Tibial artery (tissue), 4 donors: ENCODE measurements around the gene SCRN1.

Experiments used
- DNase-seq, 2 donors: peaks; one replicate each; pipeline ENCODE4 v3.0.0-alpha.2; 2019
- H3K27ac ChIP-seq, 2 donors: fragments of 200-600 bp; sonication (generic) in 1 of 2; 1 replicate in 1 of 2; 2 replicates in 1 of 2; pipeline ENCODE4 v1.5.1; 2018 to 2019; ENCODE audit warnings: mild to moderate bottlenecking in 1 of 2
- H3K27me3 ChIP-seq, 2 donors: fragments of 200-600 bp; sonication (generic) in 1 of 2; one replicate each; pipeline versions ENCODE4 v1.5.1 to v1.6.0; 2016 to 2019
- H3K36me3 ChIP-seq, 3 donors: fragments of 200-600 bp; sonication (generic) in 2 of 3; one replicate each; pipeline ENCODE4 v1.5.1; 2016 to 2019; ENCODE audit warnings: mild to moderate bottlenecking in 2 of 3
- H3K4me1 ChIP-seq, 4 donors: fragments of 200-600 bp; sonication (generic) in 2 of 4; 1 replicate in 3 of 4; 2 replicates in 1 of 4; pipeline ENCODE4 v1.5.1; 2016 to 2019
- H3K4me3 ChIP-seq, 2 donors: fragments of 200-600 bp; sonication (generic) in 1 of 2; 1 replicate in 1 of 2; 2 replicates in 1 of 2; pipeline ENCODE4 v1.5.1; 2018 to 2019; ENCODE audit warnings: mild to moderate bottlenecking in 2 of 2
- H3K9me3 ChIP-seq, 3 donors: fragments of 200-600 bp; sonication (generic) in 1 of 3; one replicate each; pipeline ENCODE4 v1.5.1; 2016 to 2019
- CTCF ChIP-seq, 2 experiments: fragments of 200-600 bp in 1 of 2; fragments of 450-650 bp in 1 of 2; IDR thresholded peaks; one replicate each; pipeline ENCODE4 v1.5.1; 2017 to 2019; ENCODE audit warnings: antibody characterized with exemption in 2 of 2, mild to moderate bottlenecking in 1 of 2, moderate library complexity in 1 of 2
- intact Hi-C: fragments of 100-400 bp; cut with DNase I; formaldehyde crosslinking; loops from one replicate; pipeline ENCODE4 v1.15.0; 2023; ENCODE audit warnings: low total_unique reads

SCRN1 gene

GRCh38 chr7:29900745-29901144 is 88.9 kb downstream of the SCRN1 start:
- DNase-seq: no peak
- peaks cover 0 to 5% (median 2%) of the 10 kb centered on the region in 4 donors for H3K4me1 ChIP-seq
- peaks cover 18 to 25% (median 20%) of the 10 kb centered on the region in 3 donors for H3K36me3 ChIP-seq
- no peaks in the 10 kb centered on the region for H3K9me3 ChIP-seq
- H3K27me3 ChIP-seq: no peaks in the 10 kb centered on the region
- H3K4me3 ChIP-seq: no peak overlapping the region
- H3K27ac ChIP-seq: no peak overlapping the region
- intact Hi-C loops: no loop called here
- no peak for TF ChIP-seq CTCF (IDR thresholded peaks at IDR 0.05)

GRCh38 chr7:29898301-29898700 is 91.3 kb downstream of the SCRN1 start:
- H3K36me3 ChIP-seq: peaks cover 0 to 7% (median 5%) of the 10 kb centered on the region in 3 donors
- no peaks in the 10 kb centered on the region for H3K27me3 ChIP-seq
- H3K9me3 ChIP-seq: no peaks in the 10 kb centered on the region
- H3K4me3 ChIP-seq: no peak overlapping the region
- TF ChIP-seq CTCF (IDR thresholded peaks at IDR 0.05): no peak
- DNase-seq: no peak
- H3K27ac ChIP-seq: no peak overlapping the region
- peaks cover 0 to 5% (median 2%) of the 10 kb centered on the region in 4 donors for H3K4me1 ChIP-seq
- intact Hi-C loops: no loop called here

GRCh38 chr7:29896685-29897411 is 92.8 kb downstream of the SCRN1 start:
- Histone ChIP-seq H3K27me3 (no peaks in the 10 kb centered on the region), H3K36me3 (peaks cover 0 to 11% (median 7%) of the 10 kb centered on the region in 3 donors), H3K4me3 (no peak overlapping the region), H3K27ac (no peak overlapping the region), H3K9me3 (no peaks in the 10 kb centered on the region), H3K4me1 (peaks cover 0 to 5% (median 2%) of the 10 kb centered on the region in 4 donors)
- no peak for TF ChIP-seq CTCF (IDR thresholded peaks at IDR 0.05)
- intact Hi-C loops: no loop called here
- no peak for DNase-seq

GRCh38 chr7:29895559-29895958 is 94.0 kb downstream of the SCRN1 start:
- peaks cover 0 to 21% (median 7%) of the 10 kb centered on the region in 3 donors for H3K36me3 ChIP-seq
- no peak for TF ChIP-seq CTCF (IDR thresholded peaks at IDR 0.05)
- no peaks in the 10 kb centered on the region for H3K9me3 ChIP-seq
- intact Hi-C loops: no loop called here
- no peak overlapping the region for H3K4me3 ChIP-seq
- no peaks in the 10 kb centered on the region for H3K27me3 ChIP-seq
- DNase-seq: no peak
- H3K4me1 ChIP-seq: peaks cover 0 to 1% (median under 1%) of the 10 kb centered on the region in 4 donors
- no peak overlapping the region for H3K27ac ChIP-seq

- no peaks in the 10 kb centered on the region for H3K4me1 ChIP-seq
- intact Hi-C loops: no loop called here
- DNase-seq: no peak
- no peak overlapping the region for H3K4me3 ChIP-seq
- no peak for TF ChIP-seq CTCF (IDR thresholded peaks at IDR 0.05)
- H3K9me3 ChIP-seq: no peaks in the 10 kb centered on the region
- no peaks in the 10 kb centered on the region for H3K27me3 ChIP-seq
- H3K36me3 ChIP-seq: peaks cover 7 to 32% (median 10%) of the 10 kb centered on the region in 3 donors
- no peak overlapping the region for H3K27ac ChIP-seq
These were observed 95.3 kb downstream of the SCRN1 start for GRCh38 chr7:29894256-29894655.
